Left ventricle myocardium inferior (tissue), 1 donor: ENCODE results near the gene CWC27. TPM values are rescaled to one million over a fixed set of nuclear protein-coding genes. Genes with fewer than 3 reads are reported as not detected.

Experiments used
- DNase-seq: peaks from one replicate; pipeline ENCODE4 v3.0.0-alpha.2; 2020
- H3K27ac ChIP-seq: fragments of 200-600 bp; replicated peaks from 2 replicates; pipeline ENCODE4 v1.8.0; 2021
- H3K27me3 ChIP-seq: fragments of 200-600 bp; 2 replicates; pipeline ENCODE4 v1.8.0; 2021; ENCODE audit warnings: low read depth
- H3K36me3 ChIP-seq: fragments of 200-600 bp; 2 replicates; pipeline ENCODE4 v1.8.0; 2021
- H3K4me1 ChIP-seq: fragments of 200-600 bp; 2 replicates; pipeline ENCODE4 v1.8.0; 2021
- H3K4me3 ChIP-seq: fragments of 200-600 bp; 2 replicates; pipeline ENCODE4 v1.8.0; 2021; ENCODE audit warnings: mild to moderate bottlenecking, moderate library complexity
- H3K9me3 ChIP-seq: fragments of 200-600 bp; replicated peaks from 2 replicates; pipeline ENCODE4 v1.8.0; 2021
- CTCF ChIP-seq: fragments of 200-600 bp; IDR thresholded peaks from 2 replicates; pipeline ENCODE4 v1.8.0; 2021; ENCODE audit warnings: antibody characterized with exemption, mild to moderate bottlenecking, borderline replicate concordance
- intact Hi-C: fragments of 100-400 bp; cut with micrococcal nuclease; formaldehyde crosslinking; loops from one replicate; pipeline ENCODE4 v1.11.0; 2022
- total RNA-seq: library from RNA; stranded (reverse); fragmentation: NEBNext Ultra II Directional; extraction: Animal tissue kit (Norgen Biotek cat#: 25700); gene quantifications from one replicate; pipeline ENCODE4 v1.2.1, GENCODE V29; 2021
- donor health status: DM: no; HTN: yes; CAD: no; lungs with severe emphysema.

The CWC27 gene
- total RNA-seq, 1 donor from 2014 or later, result 26.7 TPM

DNA sequence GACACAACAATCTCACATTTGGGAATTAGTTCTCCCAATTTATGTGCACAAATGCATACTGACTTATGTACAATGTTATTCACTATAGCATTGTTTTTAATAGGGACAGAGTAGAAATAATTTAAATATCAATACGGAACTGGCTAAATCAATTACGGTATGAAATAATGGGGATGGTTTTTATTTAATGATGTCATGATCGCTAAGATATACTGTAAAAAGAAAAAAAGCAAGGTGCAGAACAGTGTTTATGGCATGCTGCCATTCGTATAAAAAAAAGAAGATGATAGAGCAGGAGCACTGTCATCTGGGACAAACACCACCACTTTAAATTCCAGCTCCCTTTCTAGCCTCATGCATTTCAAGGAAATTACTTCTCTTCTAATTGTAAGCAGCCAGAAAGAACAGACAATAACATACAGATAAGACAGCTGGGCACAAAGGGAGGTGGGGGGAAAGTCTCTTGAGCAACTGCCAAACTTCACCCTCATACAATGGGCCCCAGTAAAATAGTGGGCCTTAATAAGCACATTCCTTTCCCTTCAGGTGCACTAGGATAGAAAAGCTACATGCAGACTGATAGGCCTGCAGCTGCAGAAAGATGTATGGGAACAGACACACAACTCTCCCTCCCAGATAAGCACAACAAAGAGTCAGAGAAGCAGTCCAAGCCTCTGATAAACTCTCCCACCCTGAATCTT is 8.6 kb upstream of the CWC27 start:
- peaks cover 47% of the 10 kb centered on the region for H3K4me1 ChIP-seq

GRCh38 chr5:64763948-64764503 is 4.7 kb upstream of the CWC27 start:
- Histone ChIP-seq H3K27me3 (no peaks in the 10 kb centered on the region), H3K4me3 (no peak overlapping the region), H3K4me1 (peaks cover 79% of the 10 kb centered on the region), H3K27ac (no peak overlapping the region), H3K9me3 (no peaks in the 10 kb centered on the region), H3K36me3 (peaks cover 11% of the 10 kb centered on the region)
- intact Hi-C loops, result no loop called here
- TF ChIP-seq CTCF, result no peak
- no peak for DNase-seq

More for the DNA sequence above, 8.6 kb upstream of the CWC27 start:
- intact Hi-C loops, result no loop called here
- no peaks in the 10 kb centered on the region for H3K9me3 ChIP-seq
- H3K4me3 ChIP-seq, result no peak overlapping the region
- H3K36me3 ChIP-seq, result peaks cover 11% of the 10 kb centered on the region
- no peak for TF ChIP-seq CTCF
- H3K27me3 ChIP-seq, result no peaks in the 10 kb centered on the region
- no peak for DNase-seq
- H3K27ac ChIP-seq, result no peak overlapping the region

- H3K36me3 ChIP-seq, result peaks cover 11% of the 10 kb centered on the region
- peaks cover 79% of the 10 kb centered on the region for H3K4me1 ChIP-seq
- intact Hi-C loops, result no loop called here
These were observed 2.8 kb upstream of the CWC27 start for GRCh38 chr5:64765804-64766504.

GRCh38 chr5:64766941-64767340 is 1.8 kb upstream of the CWC27 start:
- TF ChIP-seq CTCF, result no peak
- no peaks in the 10 kb centered on the region for H3K27me3 ChIP-seq
- H3K4me1 ChIP-seq, result peaks cover 77% of the 10 kb centered on the region
- peak overlapping the region; percentile 94 for H3K4me3 ChIP-seq
- DNase-seq, result no peak
- H3K36me3 ChIP-seq, result peaks cover 11% of the 10 kb centered on the region
- intact Hi-C loops, result no loop called here
- no peak overlapping the region for H3K27ac ChIP-seq
- H3K9me3 ChIP-seq, result no peaks in the 10 kb centered on the region

More at GRCh38 chr5:64765804-64766504, 2.8 kb upstream of the CWC27 start:
- DNase-seq, result no peak
- H3K27ac ChIP-seq, result no peak overlapping the region
- H3K9me3 ChIP-seq, result no peaks in the 10 kb centered on the region
- TF ChIP-seq CTCF, result no peak
- H3K4me3 ChIP-seq, result no peak overlapping the region
- no peaks in the 10 kb centered on the region for H3K27me3 ChIP-seq

- intact Hi-C loops, result no loop called here
- no peak for TF ChIP-seq CTCF
- DNase-seq, result no peak
- Histone ChIP-seq H3K4me3 (peak overlapping the region; percentile 94), H3K27ac (peak overlapping the region; percentile 88), H3K9me3 (no peaks in the 10 kb centered on the region), H3K4me1 (peaks cover 77% of the 10 kb centered on the region), H3K36me3 (peaks cover 11% of the 10 kb centered on the region), H3K27me3 (no peaks in the 10 kb centered on the region)
These were observed 772 bp upstream of the CWC27 start for GRCh38 chr5:64767959-64768357.
